ENCODE data around the gene SAMD13. TPM values are rescaled to one million over a fixed set of nuclear protein-coding genes. Genes with fewer than 3 reads are reported as not detected.

The SAMD13 gene
- total RNA-seq, 1 experiment from 2014 or later, result 1.7 TPM

- peaks cover 38% of the 10 kb centered on the region for H3K4me1 Mint-ChIP-seq (ENCODE audit: low read depth, unreplicated experiment)
- no peak overlapping the region for H3K27ac Mint-ChIP-seq (ENCODE audit: unreplicated experiment)
These were observed 40.5 kb upstream of the SAMD13 start for GRCh38 chr1:84260852-84261518.

GRCh38 chr1:84264961-84265360, 36.5 kb upstream of the SAMD13 start:
- CTCF ChIA-PET, result no interaction called here
- Mint-ChIP-seq H3K4me3 (ENCODE audit: low read depth, unreplicated experiment) (no peak overlapping the region), H3K4me1 (ENCODE audit: low read depth, unreplicated experiment) (peaks cover 38% of the 10 kb centered on the region), H3K9me3 (ENCODE audit: low read depth, unreplicated experiment) (no peaks in the 10 kb centered on the region), H3K27me3 (ENCODE audit: unreplicated experiment) (no peaks in the 10 kb centered on the region), H3K27ac (ENCODE audit: unreplicated experiment) (no peak overlapping the region), H3K36me3 (ENCODE audit: insufficient read depth, unreplicated experiment) (no peaks in the 10 kb centered on the region)
- no peak for TF ChIP-seq CTCF (IDR thresholded peaks at IDR 0.05; ENCODE audit: unreplicated experiment)
- intact Hi-C loops (cut with micrococcal nuclease; ENCODE audit: unreplicated experiment), result no loop called here
- DNase-seq, result no peak
- no TSS peak for BruUV-seq (replicated peaks)

More at GRCh38 chr1:84260852-84261518, 40.5 kb upstream of the SAMD13 start:
- CTCF ChIA-PET, result no interaction called here
- peaks cover 4% of the 10 kb centered on the region for H3K9me3 Mint-ChIP-seq (ENCODE audit: low read depth, unreplicated experiment)
- H3K36me3 Mint-ChIP-seq (ENCODE audit: insufficient read depth, unreplicated experiment), result no peaks in the 10 kb centered on the region
- no TSS peak for BruUV-seq (replicated peaks)
- no peak for TF ChIP-seq CTCF (IDR thresholded peaks at IDR 0.05; ENCODE audit: unreplicated experiment)
- H3K27me3 Mint-ChIP-seq (ENCODE audit: unreplicated experiment), result no peaks in the 10 kb centered on the region
- no peak overlapping the region for H3K4me3 Mint-ChIP-seq (ENCODE audit: low read depth, unreplicated experiment)
- intact Hi-C loops (cut with micrococcal nuclease; ENCODE audit: unreplicated experiment), result no loop called here
- DNase-seq, result peak; percentile 21

- H3K4me1 Mint-ChIP-seq (ENCODE audit: low read depth, unreplicated experiment), result peaks cover 38% of the 10 kb centered on the region
- H3K9me3 Mint-ChIP-seq (ENCODE audit: low read depth, unreplicated experiment), result no peaks in the 10 kb centered on the region
- BruUV-seq (replicated peaks), result no TSS peak
- CTCF ChIA-PET, result no interaction called here
- H3K27me3 Mint-ChIP-seq (ENCODE audit: unreplicated experiment), result no peaks in the 10 kb centered on the region
- H3K27ac Mint-ChIP-seq (ENCODE audit: unreplicated experiment), result no peak overlapping the region
- H3K4me3 Mint-ChIP-seq (ENCODE audit: low read depth, unreplicated experiment), result no peak overlapping the region
- no peak for TF ChIP-seq CTCF (IDR thresholded peaks at IDR 0.05; ENCODE audit: unreplicated experiment)
- intact Hi-C loops (cut with micrococcal nuclease; ENCODE audit: unreplicated experiment), result no loop called here
- no peaks in the 10 kb centered on the region for H3K36me3 Mint-ChIP-seq (ENCODE audit: insufficient read depth, unreplicated experiment)
- no peak for DNase-seq
These were observed 35.6 kb upstream of the SAMD13 start for GRCh38 chr1:84265867-84266266.

- peaks cover 47% of the 10 kb centered on the region for H3K4me1 Mint-ChIP-seq (ENCODE audit: low read depth, unreplicated experiment)
- intact Hi-C loops (cut with micrococcal nuclease; ENCODE audit: unreplicated experiment), result no loop called here
- CTCF ChIA-PET, result no interaction called here
- DNase-seq, result no peak
- H3K27me3 Mint-ChIP-seq (ENCODE audit: unreplicated experiment), result no peaks in the 10 kb centered on the region
- H3K4me3 Mint-ChIP-seq (ENCODE audit: low read depth, unreplicated experiment), result no peak overlapping the region
- no peaks in the 10 kb centered on the region for H3K9me3 Mint-ChIP-seq (ENCODE audit: low read depth, unreplicated experiment)
- BruUV-seq (replicated peaks), result no TSS peak
- TF ChIP-seq CTCF (IDR thresholded peaks at IDR 0.05; ENCODE audit: unreplicated experiment), result no peak
- H3K36me3 Mint-ChIP-seq (ENCODE audit: insufficient read depth, unreplicated experiment), result no peaks in the 10 kb centered on the region
- no peak overlapping the region for H3K27ac Mint-ChIP-seq (ENCODE audit: unreplicated experiment)
These were observed 34.8 kb upstream of the SAMD13 start for GRCh38 chr1:84266748-84267147.
